GM19452 (cell line): ENCODE measurements around the gene PRKACA.
"Not testable (repeated sequence)": the region's sequence is repeated elsewhere in the genome, so short reads cannot be mapped to it uniquely, and the experiment has no call there.

Experiments
- ATAC-seq: cut with Tn5 transposase; IDR thresholded peaks from one replicate; pipeline ENCODE4 v1.9.1; 2021; ENCODE audit not compliant: unreplicated experiment

Gene PRKACA

DNA sequence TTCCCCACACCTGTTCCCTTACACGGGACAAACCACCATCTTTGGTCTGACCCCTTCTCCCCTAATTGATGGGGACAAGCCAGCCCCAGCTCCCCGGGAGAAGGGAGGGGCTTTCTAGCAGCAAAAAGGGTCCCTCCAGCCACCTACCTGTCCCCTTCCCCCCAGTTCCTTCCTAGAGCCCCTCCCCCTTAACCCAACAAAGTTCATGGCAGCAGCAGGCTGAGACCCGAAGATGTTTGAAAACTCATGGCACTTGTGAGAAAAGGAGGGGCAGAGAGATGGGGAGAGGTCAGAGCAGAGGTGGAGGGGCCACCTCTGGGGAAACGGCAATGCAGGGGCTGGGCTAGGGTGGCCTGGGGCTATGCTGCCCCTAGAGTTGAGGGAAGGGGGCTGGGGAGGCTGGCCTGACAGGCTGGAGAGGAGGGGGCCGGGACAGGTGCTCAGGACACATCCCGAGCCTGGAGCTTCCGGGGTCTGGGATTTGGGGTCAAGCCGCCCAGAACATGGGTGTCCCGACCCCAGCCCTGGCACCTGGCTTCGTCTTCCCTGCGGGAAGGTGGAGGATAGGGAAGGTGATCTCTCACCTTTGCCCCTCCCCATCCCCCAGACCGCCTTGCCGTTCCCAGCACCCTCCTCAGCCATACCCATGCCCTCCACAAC is 31.3 kb upstream of the PRKACA start:
- no peak for ATAC-seq

DNA sequence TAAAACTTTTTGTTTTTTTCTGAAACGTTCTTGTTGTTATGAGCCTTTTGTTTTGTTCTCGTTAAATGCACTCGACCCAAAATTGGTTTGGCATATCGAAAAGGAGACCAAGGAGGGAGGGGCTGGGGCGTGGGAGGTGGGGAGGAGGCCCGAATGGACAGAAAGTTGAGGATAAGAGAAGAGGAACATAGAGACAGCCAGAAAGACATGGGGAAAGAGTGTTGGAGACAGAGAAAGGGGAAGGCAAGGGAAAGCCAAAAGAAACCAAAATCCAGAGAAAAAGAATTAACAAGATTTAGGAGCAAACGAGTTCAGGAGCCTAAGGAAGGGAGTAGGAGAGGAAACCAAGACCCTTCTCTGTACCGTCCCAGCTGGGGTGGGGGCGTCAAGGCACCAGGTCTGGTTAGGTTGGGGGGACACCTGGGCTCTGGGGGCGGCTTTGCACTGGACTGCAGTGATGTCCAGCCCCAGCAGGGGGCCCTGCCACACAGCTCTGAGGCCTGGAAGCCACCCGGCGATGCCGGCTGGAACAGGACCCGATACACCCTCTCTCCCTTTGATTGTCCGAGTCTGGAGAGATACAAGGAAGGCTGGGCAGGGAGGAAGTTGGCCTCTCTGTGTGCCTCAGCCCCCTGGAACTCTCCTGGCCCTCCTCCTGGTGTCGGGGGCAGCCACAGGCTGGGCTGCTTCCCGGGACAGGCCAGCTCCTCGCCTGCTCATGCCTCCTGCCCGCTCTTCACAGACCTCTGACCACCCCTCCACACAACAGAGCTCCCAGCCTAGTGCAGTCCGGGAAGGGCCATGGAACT is 30.4 kb upstream of the PRKACA start:
- no peak for ATAC-seq

- ATAC-seq, result no peak
Observed at GRCh38 chr19:14146789-14147216, 29.2 kb upstream of the PRKACA start.

DNA sequence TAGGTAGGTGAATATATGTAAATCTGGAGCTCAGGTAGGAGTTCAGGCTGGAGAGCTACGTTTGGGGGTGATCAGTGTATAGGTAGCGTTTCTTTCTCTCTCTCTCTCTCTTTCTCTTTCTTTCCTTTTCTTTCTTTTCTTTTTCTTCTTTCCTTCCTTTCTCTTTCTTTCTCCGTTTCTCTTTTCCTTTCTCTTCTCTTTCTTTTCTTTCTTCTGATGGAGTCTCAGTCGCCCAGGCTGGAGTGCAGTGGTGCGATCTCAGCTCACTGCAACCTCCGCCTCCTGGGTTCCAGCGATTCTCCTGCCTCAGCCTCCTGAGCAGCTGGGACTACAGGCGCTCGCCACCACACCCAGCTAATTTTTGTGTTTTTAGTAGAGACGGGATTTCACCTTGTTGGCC is 28.6 kb upstream of the PRKACA start:
- ATAC-seq, result not testable (repeated sequence)

DNA sequence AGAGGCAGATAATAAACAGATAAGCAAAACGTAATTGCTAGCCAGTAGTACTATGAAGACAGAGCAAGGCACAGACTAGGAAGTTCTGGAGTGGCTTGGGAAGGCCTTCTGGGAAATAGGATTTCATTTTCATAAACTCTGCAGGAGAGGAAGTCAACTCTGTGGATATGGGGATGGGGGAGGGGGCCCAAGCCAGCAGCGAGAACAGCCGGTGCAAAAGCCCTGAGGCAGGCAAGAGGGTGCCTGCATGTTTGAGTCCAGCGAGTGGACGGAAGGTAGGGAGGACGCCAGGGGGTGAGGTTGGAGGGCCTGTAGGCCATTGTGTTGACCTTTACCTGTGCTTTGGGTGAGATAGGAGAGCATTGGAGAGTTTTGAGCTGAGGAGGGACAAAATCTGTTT is 27.8 kb upstream of the PRKACA start:
- no peak for ATAC-seq

DNA sequence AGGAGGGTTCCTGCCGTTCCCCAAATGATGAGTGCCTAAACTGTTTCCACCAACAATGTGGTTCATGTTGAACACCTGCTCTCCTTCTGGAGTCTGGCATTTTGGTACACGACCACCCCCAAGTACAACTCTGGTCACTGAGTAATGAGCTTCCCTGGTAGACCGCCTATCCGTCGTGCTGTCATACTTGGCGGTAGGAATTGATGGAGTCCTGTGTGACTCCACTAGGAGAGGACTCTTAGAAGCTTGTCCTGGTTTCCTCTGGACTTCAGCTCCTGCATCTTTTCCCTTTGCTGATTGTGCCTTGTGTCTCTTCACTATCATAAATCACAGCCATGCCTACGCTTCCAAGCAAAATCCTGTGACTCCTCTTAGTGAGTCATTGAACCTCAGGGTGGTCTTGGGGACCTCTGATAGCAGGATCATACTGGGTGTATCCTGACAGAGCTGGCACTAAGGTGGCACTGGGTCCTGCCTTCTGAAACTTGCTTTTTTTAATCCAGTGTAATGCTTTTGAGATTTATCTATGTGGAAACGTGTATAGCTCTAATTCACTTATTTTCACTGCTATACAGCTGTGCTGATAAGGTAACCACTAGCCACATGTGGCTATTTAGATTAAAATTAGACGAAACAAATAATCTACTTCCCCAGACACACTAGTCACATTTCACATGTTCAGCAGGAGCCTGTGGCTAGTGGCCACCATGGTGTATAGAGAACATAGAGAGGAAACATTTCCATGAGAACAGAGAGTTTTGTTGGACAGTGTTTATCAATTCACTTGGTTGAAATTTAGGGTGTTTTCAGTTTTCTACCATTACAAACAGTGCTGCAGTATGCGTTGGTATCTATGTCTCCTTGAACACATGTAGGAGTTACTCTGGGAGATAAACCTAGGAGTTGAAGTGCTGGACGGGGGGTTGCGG is 25.0 kb upstream of the PRKACA start:
- no peak for ATAC-seq

DNA sequence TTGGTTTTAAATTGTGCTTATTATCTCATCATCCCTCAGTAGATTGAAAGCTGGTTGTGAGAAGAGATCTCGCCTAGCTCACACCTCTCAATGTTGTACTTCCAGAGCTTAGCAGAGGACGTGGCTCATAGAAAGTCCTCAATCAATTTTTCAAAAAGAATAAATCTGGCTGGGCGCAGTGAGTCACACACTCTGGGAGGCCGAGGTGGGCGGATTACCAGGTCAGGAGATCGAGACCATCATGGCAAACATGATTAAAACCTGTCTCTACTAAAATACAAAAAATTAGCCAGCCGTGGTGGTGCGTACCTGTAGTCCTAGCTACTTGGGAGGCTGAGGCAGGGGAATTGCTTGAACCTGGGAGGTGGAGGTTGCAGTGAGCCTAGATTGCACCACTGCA is 23.5 kb upstream of the PRKACA start:
- no peak for ATAC-seq

- ATAC-seq, result no peak
Observed at GRCh38 chr19:14139944-14140343, 22.4 kb upstream of the PRKACA start.

GRCh38 chr19:14138576-14139265 is 21.2 kb upstream of the PRKACA start:
- no peak for ATAC-seq

GRCh38 chr19:14136509-14137281 is 19.1 kb upstream of the PRKACA start, which contains the start of gene ASF1B:
Gene ASF1B (minus strand): TSS chr19:14136589. CDS start chr19:14136456, 133 bp downstream.
- ATAC-seq, result peak; percentile 76

DNA sequence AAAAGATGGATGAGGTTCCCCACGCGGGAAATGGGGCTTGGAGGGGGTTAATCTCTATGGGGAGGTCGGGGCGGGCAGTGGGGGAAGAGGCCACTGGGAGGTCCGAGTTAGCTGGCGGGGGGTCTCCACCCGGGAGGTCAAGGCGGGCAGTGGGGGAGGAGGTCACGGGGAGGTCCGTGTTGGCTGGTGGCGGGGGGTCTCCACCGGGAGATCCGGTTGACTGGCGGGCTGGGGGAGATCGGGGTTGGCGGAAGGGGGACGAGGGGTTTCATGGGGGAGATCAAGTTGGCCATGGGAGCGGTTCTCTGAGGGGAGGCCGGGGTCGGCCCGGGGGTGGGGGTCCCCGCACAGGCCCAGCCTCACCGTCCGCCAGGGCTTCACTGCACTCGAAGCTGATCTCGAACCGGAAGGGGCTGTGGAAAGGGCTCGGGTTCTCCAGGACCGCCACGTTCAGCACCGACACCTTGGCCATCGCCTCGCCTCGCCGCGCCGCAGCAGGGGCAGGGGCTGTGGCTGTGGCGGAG is 18.5 kb upstream of the PRKACA start:
- ATAC-seq, result no peak

- no peak for ATAC-seq
Observed at GRCh38 chr19:14135355-14135754, 17.8 kb upstream of the PRKACA start.

GRCh38 chr19:14127929-14128509 is 10.5 kb upstream of the PRKACA start:
- no peak for ATAC-seq

GRCh38 chr19:14127176-14127575 is 9.6 kb upstream of the PRKACA start:
- no peak for ATAC-seq

GRCh38 chr19:14122924-14123323 is 5.4 kb upstream of the PRKACA start:
- ATAC-seq, result no peak

DNA sequence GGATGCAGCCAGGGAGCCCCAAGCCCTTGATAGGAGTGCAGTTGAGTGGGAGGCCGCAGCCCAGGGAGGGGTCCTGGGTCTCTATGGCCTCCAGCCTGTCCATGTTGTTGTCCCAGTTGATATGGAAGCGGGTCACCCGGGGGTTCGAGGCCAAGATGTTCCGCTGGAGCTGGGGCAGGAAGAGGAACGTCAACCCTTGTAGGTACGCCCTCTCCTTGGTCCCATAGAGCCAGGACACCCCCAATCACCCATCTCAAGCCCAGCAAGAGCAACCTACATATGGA is 2.9 kb upstream of the PRKACA start:
- no peak for ATAC-seq

DNA sequence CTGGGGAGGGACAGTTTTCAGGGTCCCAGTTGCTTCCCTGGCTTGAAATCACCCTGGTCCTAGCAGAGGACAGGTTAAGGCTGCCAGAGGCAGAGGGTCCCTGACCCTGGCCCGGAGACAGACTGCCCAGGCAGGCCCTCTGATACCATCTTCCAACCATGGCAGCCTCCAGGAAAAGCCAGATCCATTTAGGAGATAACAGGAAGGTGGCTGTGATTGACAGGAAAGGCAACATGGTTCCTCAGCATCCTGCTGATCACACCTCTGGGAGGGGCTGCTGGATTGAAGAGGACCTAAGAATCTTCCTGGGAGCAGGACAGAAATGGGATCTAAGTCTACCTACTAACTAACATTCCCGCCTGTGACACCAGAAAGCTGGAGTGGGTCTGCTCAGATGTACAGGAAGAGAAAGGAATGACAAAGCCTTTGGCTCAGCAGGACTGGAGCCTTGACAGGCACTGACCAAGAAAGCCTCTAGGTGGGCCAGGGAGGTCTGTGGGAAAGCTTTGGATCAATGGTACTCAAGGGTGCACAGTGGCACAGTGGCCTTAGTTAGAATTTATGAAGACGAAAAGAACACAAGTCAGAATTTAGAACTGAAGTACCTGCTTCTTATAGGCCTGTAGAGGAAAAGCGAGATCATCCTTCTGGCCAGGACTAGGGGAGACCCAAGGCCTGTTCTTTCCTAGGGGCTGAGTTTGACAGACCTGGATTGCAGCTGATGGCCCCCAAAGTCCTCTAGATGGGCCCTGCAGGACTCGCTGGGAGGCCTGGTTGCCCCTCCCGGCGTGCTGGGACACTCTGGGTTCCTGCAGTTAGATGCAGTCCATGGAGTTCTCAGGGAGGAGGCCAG is 2.3 kb upstream of the PRKACA start:
- ATAC-seq, result no peak

DNA sequence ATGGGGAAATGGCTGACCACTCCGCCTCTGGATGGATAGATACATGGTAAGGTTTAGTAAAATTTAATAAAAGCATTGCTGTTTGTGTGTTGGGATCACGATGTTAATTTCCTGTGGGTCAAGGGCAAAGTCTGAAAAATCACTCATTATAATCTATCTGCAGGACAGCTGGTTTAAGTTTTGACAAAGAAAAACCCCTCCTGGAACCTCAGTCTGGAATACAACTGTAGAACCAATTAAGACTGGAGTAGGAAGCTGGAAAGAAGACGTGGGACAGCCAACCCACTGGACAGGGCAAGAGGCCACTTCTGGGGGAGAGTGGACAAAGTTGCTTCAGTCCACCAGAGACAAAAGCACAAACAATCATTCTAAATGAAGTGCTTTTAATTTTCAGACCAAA is 1.6 kb upstream of the PRKACA start:
- no peak for ATAC-seq
